NCI-H2107 treated with DMSO at 0.1 percent for 48 hours (cell line): ENCODE results near the gene MOB3A.
"Not testable (repeated sequence)": the region's sequence is repeated elsewhere in the genome, so short reads cannot be mapped to it uniquely, and the experiment has no call there.

Experiments used
- DNase-seq: peaks from one replicate; lab custom pipeline; 2025; ENCODE audit not compliant: unreplicated experiment; lab: John Stamatoyannopoulos, UW

MOB3A gene

GRCh38 chr19:2109046-2109864 is 13.1 kb upstream of the MOB3A start:
- DNase-seq, result no peak

DNA sequence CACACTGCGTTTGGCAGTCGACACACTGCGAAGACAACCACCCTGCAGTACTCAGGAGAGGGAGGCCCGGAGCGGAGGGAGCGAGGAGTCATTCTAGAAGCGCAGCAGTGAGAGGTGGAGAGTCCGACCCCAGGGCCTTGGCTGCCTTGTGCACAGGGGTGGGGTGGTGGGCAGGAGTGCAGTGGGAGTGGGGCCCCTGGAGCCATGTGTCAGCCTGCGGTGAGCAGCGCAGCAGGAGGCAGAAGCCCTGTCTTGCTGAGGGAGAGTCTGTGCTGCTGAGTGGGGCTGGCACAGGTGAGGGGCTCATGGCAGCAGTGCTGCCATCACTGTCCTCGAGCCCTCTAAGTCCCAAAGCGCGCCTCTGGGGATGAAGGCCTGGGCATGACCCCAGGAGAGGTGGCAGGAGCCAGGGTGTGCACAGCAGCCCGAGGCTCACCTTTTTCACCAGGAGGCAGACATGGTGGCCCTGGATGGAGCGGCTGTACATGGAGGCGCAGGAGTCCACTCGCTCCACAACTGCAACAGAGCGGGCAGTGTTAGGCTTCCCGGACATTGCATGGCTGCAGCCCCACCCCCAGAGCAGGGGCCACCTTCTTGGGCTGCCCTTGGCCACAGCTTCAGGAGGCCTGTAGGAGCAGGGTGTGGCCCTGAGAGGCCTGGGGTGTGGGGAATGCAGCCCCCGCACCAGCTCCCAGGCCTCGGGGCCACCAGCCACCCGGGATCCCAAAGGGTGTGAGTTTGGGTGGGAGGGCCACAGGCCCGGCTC is 12.3 kb upstream of the MOB3A start:
- DNase-seq, result no peak

GRCh38 chr19:2103045-2103707 is 7.0 kb upstream of the MOB3A start:
- no peak for DNase-seq

GRCh38 chr19:2101417-2102335 is 5.5 kb upstream of the MOB3A start:
- no peak for DNase-seq

DNA sequence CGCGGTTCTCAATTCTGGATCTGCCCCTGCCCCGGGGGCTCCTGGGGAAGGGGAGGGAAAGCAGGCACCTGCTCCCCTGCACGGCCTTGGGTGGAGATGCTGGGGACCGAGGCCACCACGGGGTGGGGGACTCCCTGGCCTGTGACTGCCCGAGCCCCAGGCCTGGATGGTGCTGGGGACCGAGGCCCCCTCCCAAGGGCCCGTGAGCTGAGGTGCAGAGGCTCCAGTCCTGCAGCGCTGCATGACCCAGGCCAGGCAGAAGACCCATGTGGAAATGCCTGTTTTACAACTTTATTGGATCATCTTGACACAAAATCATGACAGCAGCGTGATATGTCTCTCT is 4.6 kb upstream of the MOB3A start:
- DNase-seq, result no peak

- no peak for DNase-seq
Observed at GRCh38 chr19:2099937-2100718, 4.0 kb upstream of the MOB3A start.

- DNase-seq, result no peak
Observed at GRCh38 chr19:2099054-2099501, 3.0 kb upstream of the MOB3A start.

- no peak for DNase-seq
Observed at GRCh38 chr19:2097886-2098327, 1.8 kb upstream of the MOB3A start.

DNA sequence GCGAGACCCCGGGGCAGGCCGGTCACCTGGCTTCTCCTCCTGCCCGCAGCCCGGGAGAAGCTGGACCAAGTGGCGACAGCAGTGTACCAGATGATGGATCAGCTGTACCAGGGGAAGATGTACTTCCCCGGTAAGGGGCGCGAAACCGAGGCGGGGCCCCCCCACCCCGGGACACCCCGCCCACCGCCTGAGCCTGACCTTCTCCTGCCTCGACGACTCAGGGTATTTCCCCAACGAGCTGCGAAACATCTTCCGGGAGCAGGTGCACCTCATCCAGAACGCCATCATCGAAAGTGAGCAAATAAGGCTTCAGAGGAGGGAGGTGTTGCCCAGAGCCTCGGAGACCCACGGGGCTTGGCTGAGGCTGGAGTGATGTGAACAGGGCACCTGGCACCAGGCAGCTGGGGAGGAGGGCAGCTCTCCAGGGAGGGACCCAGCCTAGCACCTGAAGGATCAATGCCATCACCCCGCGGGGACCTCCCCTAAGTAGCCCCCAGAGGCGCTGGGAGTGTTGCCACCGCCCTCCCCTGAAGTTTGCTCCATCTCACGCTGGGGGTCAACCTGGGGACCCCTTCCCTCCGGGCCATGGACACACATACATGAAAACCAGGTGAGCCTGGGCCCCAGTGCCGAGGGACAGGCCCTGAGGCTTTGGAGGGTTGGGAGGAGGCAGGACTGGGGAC is 1.2 kb upstream of the MOB3A start:
- peak; percentile 34 for DNase-seq

- peak; percentile 88 for DNase-seq
Observed at GRCh38 chr19:2096480-2097202, 515 bp upstream of the MOB3A start, which contains the start of gene IZUMO4. TSS of gene IZUMO4 (plus strand) at chr19:2096915. CDS start at chr19:2096946, 31 bp downstream.

- not testable (repeated sequence) for DNase-seq
Observed at GRCh38 chr19:2091926-2092525, 4.1 kb downstream of the MOB3A start.

- DNase-seq, result no peak
Observed at GRCh38 chr19:2089727-2090053, 6.4 kb downstream of the MOB3A start.

- DNase-seq, result no peak
Observed at GRCh38 chr19:2089001-2089711, 7.0 kb downstream of the MOB3A start.

DNA sequence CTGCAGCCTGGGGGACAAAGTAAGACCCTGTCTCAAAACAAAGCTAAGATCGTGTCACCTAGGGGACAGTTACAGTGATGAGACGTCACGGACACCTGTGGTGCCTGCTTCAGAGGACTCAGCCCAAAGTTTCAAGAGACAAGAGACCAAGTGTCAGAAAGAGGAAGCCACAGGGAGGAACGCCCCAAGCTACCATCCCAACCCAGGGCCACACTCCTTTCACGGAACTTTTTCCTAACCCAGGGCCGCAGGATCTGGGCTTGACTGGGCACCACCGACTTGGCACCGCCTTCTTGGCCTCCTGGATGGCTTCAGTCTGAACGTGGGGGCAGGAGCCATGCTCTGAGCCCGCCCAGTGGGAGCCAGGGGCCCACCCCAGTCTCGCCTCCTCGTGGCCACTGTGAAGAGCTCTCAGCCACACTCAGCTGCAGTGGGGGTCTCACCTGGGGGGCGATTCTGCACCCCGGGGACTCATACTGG is 8.5 kb downstream of the MOB3A start:
- DNase-seq, result no peak

DNA sequence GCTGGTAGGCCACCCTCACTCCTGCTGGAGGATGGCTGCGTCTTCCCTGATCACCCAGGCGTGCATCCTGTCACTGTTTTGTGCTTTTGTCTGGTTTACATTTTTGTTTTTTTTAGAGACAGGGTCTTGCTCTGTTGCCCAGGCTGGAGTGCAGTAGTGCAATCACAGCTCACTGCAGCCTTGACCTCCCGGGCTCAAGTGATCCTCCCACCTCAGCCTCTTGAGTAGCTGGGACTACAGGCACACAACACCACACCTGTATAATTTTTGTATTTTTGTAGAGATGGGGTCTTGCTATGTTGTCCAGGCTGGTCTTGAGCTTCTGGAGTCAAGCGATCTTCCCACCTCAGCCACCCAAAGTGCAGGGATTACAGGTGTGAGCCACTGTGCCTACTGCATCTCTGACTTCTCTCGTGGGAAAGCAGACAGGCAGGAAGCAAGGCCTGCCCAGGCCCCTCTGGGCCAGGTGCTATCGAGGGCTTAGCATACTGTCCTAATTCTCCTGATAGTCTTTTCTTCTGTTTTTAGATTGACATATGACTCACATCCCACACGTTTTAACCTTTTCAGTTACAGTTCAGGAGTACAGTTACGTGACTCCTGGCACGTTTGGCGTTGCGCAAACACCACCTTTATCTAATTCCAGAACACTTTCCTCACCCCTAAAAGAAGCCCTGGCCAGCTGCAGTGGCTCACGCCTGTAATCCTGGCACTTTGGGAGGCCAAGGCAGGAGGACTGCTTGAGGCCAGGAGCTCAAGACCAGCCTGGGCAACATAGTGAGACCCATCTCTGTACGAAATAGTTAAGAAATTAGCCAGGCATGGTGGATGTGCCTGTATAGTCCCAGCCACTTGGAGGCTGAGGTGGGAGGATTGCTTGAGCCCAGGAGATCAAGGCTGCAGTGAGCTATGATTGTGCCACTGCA is 9.2 kb downstream of the MOB3A start:
- DNase-seq, result not testable (repeated sequence)

GRCh38 chr19:2084993-2085720 is 11.0 kb downstream of the MOB3A start:
- no peak for DNase-seq
